GM18870 (cell line): ENCODE data around the gene ARID5A.

ENCODE experiments used
- ATAC-seq: cut with Tn5 transposase; IDR thresholded peaks from one replicate; pipeline ENCODE4 v1.9.1; 2021; ENCODE audit warnings: moderate library complexity; ENCODE audit not compliant: unreplicated experiment

ARID5A gene

DNA sequence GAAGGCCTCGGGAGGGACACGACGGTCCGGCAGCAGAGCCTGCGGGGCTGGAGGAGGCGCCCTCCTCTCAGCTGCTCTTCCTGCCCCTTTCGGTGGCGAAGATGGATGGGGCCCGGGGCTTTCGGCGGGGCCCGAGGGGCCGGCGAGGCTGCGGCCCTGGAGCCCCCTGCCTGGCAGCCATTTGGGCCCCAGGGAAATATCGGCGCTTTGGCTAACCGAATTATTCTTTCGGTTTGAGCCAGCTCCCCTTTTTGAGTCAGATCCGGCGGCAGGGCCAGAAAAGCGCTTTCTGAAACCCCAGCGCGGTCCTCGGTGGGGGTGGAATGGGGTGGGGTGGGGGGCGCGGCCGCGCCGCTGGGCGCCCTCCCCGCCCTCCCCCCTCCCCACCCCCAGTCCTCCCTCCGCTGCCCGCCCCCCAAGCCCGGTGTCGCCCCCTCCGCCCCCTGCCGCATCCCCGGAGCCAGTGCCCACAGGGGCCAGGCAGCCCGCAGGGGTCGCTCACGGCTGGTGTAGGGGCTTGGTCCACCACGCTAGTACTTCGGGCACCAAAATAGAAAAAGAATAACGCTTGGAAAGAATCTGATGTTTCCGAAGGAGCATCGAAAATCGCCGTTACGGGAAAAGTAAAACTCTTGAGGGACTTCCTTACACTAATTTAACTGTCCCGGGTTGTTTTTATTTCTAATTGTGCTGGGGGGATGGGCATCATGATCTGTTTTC lies 9.1 kb upstream of the ARID5A start:
- no peak for ATAC-seq

DNA sequence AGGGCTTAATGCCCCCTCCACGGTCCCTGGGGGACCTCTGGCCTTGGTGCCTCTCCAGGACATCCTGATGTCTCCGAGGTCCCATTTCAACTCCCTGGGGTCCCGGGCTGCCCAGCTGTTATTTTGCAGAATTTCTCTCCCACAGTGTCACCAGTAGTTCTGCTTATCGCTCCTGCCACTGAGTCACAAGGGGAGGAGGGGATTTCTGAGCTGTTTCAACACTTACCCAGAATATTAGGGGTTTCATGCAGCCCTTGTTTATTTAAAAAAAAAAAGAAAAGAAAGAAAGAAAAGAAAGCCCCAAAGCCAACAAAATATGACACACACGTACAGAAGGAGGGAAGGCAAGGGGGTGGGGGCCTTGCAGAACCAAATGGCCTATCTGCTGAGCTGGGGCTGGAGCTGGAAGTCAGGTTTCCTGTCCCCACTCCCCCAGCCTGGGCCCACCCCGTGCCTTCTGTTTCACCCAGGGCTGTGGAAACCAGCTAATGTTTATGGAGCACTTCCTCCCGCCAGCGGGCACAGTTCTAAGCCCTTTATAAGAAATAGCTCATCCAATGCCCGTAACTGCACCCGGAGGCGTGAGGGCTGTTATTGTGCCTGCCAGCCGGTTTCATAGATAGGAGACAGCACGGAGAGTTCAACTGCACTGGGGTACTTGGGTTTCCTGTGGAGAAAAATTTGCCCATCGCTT lies 8.4 kb upstream of the ARID5A start:
- no peak for ATAC-seq

DNA sequence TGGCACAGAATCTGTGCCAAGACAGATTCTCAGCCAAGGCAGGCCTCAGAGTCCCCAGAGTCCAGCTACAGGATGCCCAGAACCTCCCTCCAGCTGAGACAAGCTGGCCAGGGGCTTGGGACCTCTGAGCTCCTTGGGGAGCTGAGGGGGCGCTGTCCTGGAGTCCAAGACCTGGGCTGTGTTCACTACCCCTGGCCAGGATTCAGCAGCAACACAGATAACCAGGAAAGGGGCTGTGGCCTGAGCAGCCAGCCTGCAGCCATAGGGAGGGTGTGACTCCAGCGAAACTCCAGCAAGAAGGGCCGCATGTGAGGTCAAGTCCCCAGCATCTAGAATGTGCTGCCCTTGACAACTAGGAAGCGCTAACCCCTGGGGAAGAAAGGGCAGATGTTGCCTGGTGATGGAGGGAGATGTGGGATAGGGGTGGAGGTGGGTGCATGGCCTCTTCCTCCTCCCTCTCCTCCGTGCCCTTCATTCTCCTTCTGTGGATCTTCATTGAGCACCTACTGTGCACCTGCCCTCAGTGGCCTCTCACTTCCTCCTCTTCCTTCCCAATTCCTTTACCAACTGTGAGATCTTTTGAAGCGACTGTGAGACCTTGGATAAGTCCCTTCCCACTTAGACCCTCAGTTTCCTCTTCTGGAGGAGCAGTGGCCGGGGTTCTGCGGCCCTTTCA lies 7.7 kb upstream of the ARID5A start:
- no peak for ATAC-seq

DNA sequence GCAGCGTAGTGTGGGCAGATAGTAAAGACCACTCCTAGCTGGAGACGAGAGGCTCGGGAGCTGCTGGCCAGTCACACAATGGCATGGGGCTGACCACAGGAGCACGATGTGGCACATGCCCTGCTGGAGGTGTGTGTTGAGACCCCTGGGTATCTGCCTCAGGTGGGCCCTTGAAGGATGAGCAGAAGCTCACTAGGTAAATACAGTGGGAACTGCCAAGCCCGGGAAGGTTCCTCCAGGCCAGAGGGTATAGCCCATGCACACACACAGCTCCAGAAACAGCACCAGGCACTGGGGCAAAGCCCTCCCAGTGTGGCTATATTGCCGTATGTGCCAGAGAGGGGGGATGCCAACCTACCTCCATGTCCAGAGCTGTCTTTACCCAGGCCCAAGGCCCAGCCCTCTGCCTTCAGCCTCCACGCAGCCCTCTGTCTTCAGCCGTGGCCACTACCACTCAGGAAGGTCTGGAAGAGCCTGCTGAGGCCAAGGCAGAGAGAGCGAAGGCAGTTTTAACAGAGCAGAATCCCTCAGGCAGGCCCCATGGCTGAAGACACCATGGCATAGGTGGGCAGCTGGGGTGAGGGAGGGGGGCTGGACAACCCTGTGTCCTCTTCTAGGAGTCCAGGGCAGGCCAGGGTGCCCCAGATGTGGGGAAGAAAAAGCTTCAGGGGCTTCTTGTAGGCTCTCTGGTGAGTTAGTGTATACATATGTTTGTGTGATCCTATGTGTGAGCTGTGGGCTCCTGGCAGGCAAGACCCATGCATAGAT lies 7.0 kb upstream of the ARID5A start:
- no peak for ATAC-seq

DNA sequence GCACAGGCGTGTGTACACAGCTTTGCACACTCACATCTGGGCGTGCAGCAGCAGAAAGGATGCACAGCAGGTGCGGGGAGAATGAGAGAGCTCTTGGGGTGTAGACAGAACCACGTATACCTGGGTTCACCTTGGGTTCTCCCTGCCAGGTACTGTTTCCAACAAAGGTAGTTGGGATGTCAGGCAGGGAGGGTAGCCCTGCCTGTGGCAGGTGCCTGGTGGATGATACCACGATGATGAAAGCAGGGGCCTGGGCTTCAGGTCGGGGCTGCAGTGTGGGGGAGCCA lies 6.5 kb upstream of the ARID5A start:
- no peak for ATAC-seq

DNA sequence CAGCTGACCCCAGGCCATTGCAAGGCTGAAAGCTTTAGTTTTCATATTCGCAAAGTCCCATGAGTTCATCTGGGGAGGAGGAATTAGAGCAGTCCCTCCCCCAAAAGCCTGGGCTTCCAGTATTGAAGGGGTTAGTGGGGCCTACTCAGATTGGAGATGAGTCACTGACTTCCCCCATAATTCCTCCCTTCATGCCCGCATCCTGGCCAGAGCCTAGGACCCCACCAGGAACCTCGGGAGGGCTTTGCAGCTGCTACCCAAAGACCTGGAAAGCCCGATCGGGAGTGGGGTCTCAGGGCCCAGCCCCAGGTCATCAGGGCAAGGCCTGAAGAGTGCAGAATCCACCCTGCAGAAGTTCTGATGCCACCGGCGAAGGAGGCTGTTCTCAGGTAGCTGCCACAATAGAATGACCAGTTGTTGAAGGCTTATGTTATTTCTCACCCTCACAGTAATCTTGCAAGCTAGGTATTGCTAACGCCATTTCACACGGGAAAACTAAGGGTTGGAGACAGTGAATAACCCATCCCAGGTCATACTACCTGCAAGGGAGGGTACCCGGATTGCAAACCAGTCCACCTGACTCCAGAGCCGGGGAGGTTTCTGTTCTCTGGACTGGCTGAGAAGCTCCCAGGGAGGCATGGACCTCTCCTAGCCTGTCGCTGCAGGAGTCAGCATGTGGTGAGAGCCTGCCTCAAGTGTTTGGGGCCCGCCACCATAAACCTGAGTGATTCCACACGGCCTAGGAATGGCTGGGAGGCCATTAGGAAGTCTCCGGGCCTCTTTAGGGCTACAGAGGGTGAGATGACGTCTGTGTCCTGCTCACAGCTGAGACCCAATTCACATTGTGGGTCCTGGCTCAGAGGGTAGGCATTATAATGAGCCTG lies 5.8 kb upstream of the ARID5A start:
- no peak for ATAC-seq

DNA sequence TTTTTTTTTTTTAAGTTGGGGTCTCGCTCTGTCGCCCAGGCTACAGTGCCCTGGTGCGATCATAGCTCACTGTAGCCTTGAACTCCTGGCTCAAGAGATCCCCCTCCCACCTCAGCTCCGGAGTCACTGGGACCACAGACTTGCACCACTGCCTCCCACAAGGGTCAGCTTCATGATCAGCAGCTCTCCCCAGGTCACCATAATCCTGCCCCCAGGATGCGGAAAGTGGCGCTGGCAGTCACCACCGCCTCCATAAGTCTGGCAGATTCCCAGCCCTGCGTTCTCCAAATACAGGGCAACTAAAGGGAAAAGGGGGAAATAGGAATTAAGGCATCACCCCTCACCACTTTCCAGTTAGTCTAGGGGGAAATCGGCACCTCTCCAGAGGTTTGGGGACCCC lies 5.2 kb upstream of the ARID5A start:
- ATAC-seq = no peak

DNA sequence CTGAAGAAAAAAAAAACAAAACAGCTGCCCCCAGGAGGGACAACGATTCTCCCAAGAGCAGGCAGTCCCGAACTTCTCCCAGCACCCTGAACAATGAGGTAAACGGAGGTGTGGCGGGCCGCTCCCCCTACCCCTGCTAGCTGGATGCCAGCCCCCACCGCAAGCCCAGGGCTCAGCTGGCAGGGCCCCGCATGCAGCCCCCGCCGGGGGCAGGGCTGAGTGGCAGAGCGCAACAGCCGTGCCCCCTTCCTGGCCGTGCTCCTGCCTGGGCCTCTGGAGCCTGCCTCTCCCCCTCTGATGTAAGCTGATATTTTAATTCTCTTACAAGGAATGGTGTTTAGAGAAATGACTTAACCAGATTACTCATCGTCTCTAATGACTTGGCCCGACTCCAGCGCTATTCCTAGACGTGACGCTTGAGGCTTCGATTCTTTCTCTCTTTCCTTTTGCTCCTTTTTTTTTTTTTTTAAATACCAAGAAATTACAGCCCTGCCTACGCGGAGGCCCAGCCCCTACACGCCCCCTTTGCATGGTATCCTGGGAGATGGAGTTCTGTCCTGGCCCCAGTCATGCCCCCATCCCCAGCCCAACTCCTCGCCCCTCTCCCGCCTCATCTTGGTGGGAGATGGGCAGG lies 4.6 kb upstream of the ARID5A start:
- ATAC-seq = peak; percentile 35

DNA sequence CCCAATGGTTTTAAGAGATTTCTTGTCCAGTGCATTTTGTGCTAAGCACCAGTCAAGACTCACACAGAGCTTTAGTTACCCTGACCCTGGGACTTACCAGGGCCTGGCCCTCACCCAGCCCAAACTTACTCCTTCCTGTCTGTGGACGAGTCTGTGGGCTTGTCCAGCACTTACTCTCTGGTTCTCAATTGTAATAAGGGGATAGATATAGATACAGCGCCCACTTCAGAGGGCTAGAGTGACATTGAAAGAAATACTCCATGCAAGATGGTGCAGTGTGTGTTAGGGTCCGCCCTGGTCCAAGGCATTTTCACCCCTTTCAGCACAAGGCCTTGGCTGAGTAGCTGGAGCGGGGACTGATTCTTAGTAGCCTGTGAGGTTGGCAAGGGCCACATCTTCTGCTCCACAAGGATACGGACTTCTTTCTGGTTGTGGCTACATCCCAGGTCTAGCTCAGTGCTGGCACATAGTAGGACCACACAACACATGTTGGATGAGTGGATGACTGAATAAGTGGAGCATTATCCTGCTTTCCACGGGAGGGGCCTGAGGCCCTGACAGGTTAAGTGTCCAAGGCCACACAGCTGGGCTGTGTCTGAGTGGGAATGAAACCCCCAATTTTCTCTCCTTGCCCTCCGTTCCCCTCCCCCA lies 3.8 kb upstream of the ARID5A start:
- ATAC-seq = no peak

DNA sequence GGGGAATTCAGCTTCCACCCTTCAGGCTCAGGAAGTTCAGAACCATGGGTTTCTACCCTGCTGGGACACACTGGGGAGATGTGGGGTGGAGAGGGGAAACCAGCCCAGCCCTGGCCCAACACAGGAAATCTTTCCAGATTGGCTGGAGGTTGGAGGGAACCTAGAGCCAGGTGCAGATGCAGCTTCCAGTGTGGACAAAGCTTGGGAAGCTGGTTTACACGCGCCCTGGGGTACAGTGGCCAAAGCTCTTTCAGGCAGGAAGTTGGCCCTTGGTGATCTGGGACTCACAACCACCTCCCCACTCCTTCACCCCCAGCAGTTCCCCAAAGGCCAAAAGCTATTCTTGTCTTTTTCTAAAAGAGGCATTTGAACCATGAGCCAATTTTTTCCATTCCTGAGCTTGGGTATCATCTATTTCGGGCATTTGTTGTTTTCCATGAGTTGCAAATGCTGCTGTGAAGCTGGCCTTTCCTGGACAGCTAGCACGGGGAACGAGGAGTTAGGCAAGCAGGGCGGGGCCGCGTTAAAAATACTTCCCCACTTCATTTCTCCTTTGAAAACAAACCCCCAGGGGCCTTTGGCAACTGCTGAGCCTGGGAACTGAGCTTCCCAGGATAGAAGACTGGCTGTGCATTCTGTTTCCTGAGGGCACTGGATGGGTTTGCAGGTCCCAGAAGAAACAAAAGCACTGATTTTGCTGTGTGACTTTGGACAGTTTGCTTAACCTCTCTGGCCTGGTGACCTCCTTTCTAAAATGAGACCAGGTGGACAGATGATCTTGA lies 3.1 kb upstream of the ARID5A start:
- ATAC-seq = no peak

DNA sequence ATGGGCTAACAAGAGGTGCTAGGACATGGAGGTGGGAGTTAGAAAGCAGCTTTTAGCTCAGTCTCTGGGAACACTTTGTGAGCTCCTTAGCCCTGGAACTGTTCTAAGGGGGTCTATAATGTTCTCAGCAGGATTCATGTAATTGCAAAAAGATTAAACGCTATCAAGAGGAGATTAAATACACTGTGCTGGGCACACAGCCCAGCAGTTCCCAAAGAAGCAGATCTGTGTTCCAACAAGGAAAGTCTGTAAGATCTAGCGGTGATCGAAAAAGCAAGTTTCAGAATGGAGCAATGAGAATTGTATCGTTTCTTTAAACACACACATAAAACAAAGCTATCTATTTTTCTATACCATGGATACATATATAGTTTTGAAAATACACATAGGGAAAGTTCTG lies 2.4 kb upstream of the ARID5A start:
- ATAC-seq = no peak

DNA sequence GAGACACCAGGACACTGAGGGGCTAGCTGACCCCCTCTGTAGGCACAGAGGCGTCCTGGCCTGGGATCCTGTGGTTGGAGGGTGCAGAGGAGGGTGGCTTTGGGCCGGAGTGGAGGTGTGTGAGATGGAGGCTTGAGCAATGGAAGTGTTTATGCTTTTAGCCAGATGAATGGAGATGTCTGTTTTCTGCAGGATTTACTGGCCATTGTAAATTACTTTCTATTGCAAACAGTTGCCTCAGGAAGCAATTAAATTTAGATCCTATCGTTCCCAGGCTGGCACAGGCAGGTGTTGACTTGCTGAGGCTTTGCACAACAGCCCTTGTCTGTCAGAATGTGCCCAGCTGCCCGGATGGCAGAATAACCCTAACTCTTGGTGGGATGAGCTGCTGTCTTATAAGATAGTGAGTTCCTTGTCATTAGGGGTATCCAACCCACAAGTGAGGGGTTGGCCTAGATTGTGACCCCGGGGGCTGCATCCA lies 1.8 kb upstream of the ARID5A start:
- no peak for ATAC-seq

DNA sequence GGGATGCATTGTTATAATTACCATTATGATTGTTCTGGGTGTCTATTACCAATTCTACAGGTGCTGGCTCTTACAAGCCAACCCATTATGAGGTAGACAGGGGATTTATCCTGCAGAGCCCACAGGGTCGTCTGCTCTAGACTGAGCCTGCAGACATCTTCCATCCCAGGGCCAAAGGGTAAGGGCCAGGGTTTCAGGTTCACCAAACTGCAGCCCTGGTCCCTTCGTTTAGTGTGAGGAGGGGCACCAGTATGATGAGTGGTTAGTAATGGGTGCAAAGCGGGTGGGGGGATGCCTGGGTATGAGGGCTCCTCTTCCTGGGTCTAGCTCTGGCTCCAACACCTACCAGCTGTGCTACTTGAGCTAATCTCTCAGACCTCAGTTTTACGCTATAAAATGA lies 1.2 kb upstream of the ARID5A start:
- no peak for ATAC-seq

DNA sequence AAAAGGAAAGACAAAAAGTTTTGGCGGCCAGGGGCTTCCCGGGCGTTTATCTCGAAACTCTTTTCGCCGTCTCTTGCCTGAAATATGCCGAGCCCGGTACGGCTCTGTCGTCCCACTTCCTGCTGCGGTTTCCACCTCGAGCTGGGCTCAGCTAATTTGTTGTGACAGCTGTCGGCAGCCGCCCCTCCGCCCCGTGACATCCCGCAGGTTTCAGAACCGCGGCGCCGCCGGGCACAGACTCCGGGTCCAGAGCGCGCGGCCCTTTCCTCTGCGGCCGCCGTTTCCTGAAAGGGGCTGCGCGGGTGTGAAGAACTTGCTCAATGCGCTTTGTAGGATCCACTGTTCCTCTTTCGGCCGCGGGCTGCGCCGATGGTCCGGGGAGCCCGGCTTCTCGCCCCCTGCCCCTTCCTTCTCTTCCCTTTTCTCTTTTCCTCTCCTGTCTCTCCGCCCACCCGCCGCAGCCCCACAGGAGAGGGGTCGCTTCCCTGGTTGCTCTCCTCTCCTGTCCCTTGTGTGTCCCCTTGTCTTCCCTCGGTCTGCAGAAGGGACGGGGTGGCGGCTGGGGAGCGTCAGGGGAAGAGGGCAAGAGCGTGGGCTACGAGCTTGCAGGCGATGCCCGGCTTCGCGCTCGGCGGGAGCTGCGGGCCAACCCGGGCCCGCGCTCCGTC lies 648 bp downstream of the ARID5A start:
- ATAC-seq = peak; percentile 46

DNA sequence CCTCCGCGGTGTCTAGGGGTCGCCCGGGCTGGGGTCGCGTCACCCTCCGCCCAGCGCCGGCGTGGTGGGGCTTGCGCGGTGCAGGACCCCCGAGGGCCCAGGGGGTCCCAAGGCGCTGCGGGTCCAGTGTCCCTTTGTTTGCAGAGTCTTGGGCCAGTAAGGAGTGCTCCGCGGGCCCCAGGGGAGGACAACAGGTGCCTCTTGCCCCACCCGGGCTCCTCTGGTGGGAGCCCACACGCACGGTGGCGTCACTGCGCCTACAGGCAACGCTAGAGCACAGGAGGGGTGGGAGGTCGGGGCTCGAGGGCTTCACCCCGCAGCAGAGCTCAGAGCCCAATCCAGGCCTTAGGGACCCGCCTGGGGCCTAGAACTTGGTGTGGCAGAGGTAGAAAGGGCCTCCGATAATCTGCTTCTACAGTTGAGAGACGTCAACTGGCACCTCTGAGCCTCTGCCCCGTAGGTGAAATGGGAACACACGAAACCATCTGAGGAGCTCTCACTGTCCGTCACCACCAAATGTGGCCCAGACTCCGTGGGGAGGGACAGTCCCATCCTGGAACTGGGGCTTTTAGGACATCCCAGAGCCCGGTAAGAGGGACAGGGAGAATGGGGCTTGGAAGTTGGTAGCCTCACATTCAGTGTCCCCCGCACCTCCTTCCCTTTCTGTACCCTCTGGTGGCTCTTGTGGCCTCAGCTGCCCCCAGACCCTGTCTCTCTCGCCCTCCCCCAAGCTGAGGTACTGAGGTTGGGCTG lies 1.4 kb downstream of the ARID5A start:
- ATAC-seq = no peak

DNA sequence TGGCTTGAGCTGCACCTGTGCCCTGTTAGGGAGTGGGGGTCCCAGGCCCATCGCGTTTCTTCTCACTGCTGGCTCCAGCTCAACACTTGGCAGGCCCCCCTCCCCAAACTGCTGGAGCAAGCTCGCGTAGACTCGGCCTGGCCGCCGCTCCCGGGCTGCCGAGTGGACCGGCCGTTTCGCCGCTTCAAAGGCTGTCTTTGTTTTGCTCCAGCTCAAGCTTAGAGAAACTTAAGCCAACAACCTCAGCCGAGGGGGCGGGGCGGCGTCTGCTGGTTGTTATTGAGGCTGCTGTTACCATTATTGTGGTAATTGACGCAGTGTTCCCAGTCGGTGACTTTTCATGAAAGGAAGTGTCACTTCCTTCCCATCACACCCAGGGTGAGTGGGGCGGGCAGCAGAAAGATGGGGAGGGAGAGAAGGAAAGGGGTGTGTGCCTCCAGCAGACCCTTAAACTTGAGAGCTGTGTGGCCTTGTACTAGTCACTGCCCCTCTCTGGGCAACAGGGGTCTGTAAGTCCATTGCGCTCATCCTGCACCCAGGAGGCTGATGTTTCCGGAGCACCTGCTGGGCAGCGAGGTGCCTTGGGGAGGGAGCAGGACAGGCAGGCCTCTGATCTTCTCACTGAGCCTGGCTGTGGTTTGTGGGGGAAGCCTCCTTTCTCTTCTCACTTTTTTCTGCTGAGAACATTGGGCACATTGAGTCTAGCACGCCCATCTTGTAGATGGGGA lies 2.1 kb downstream of the ARID5A start:
- no peak for ATAC-seq
